Neural progenitor cell (in vitro differentiated cells): Measurements from ENCODE around the gene KCNE1.

ENCODE experiments used
- EZH2 ChIP-seq: fragments of 200-600 bp; sonication (generic); IDR thresholded peaks from 2 replicates; pipeline ENCODE4 v1.6.1; 2017; ENCODE audit warnings: antibody characterized with exemption, mild to moderate bottlenecking, moderate library complexity
- EZH2phosphoT487 ChIP-seq: fragments of 200-600 bp; sonication (generic); IDR thresholded peaks from 2 replicates; pipeline ENCODE4 v1.6.1; 2017; ENCODE audit warnings: antibody characterized with exemption
- TF ChIP-seq, protein P1 (sequence below): fragments of 200-600 bp; sonication (generic); IDR thresholded peaks from 2 replicates; pipeline ENCODE4 v1.5.1; 2017; ENCODE audit warnings: antibody characterized with exemption, mild to moderate bottlenecking

DNA sequence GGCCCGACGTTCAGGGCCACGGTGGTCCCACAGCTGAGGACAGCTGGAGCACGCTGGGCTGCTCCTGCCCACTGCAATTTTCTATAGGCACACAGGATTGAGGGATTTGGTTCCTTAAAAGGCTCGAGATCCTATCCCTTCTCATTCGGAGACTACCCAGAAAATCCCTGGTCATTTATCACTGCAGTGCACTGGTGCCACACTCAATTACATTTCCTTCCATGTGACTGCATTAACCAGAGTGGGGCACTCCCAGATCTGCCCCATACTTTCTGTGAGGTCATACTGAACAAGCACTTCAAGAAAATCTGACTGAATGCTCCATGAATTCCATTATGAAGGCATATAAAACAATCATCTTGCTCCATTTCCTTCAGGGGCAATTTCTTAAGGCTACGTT is 49.8 kb upstream of the KCNE1 start:
- TF ChIP-seq, protein P1, sequence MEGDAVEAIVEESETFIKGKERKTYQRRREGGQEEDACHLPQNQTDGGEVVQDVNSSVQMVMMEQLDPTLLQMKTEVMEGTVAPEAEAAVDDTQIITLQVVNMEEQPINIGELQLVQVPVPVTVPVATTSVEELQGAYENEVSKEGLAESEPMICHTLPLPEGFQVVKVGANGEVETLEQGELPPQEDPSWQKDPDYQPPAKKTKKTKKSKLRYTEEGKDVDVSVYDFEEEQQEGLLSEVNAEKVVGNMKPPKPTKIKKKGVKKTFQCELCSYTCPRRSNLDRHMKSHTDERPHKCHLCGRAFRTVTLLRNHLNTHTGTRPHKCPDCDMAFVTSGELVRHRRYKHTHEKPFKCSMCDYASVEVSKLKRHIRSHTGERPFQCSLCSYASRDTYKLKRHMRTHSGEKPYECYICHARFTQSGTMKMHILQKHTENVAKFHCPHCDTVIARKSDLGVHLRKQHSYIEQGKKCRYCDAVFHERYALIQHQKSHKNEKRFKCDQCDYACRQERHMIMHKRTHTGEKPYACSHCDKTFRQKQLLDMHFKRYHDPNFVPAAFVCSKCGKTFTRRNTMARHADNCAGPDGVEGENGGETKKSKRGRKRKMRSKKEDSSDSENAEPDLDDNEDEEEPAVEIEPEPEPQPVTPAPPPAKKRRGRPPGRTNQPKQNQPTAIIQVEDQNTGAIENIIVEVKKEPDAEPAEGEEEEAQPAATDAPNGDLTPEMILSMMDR: no peak
- no peak for TF ChIP-seq EZH2phosphoT487
- no peak for TF ChIP-seq EZH2
